ENCODE measurements around the gene PCCA. TPM values are rescaled to one million over a fixed set of nuclear protein-coding genes. Genes with fewer than 3 reads are reported as not detected.

The PCCA gene
- total RNA-seq, 1 donor from 2014 or later: 3.6 TPM

GRCh38 chr13:100197591-100198365 is 108.9 kb downstream of the PCCA start:
- Histone ChIP-seq H3K4me1 (no peaks in the 10 kb centered on the region), H3K27ac (no peak overlapping the region), H3K36me3 (no peaks in the 10 kb centered on the region), H3K4me3 (no peak overlapping the region), H3K27me3 (no peaks in the 10 kb centered on the region), H3K9me3 (no peaks in the 10 kb centered on the region)
- no peak for TF ChIP-seq CTCF (IDR thresholded peaks at IDR 0.05)
- no peak for DNase-seq (ENCODE audit: low spot score in 2 of 2)
- intact Hi-C loops (cut with DNase I): no loop called here

- no peak for TF ChIP-seq CTCF (IDR thresholded peaks at IDR 0.05)
- Histone ChIP-seq H3K36me3 (no peaks in the 10 kb centered on the region), H3K4me3 (no peak overlapping the region), H3K27me3 (no peaks in the 10 kb centered on the region), H3K4me1 (no peaks in the 10 kb centered on the region), H3K9me3 (no peaks in the 10 kb centered on the region), H3K27ac (no peak overlapping the region)
- no peak for DNase-seq (ENCODE audit: low spot score in 2 of 2)
- intact Hi-C loops (cut with DNase I): no loop called here
These were observed 114.9 kb downstream of the PCCA start for GRCh38 chr13:100203696-100204367.

GRCh38 chr13:100208002-100208401 is 119.1 kb downstream of the PCCA start:
- H3K4me3 ChIP-seq: no peak overlapping the region
- H3K27ac ChIP-seq: no peak overlapping the region
- no peaks in the 10 kb centered on the region for H3K27me3 ChIP-seq
- H3K36me3 ChIP-seq: peaks cover 0 to 10% of the 10 kb centered on the region in 2 donors
- H3K9me3 ChIP-seq: no peaks in the 10 kb centered on the region
- no peak for TF ChIP-seq CTCF (IDR thresholded peaks at IDR 0.05)
- DNase-seq (ENCODE audit: low spot score in 2 of 2): no peak
- H3K4me1 ChIP-seq: no peaks in the 10 kb centered on the region
- intact Hi-C loops (cut with DNase I): no loop called here

- TF ChIP-seq CTCF (IDR thresholded peaks at IDR 0.05): no peak
These were observed 119.7 kb downstream of the PCCA start for GRCh38 chr13:100208626-100209025.

GRCh38 chr13:100209857-100210825 is 121.2 kb downstream of the PCCA start:
- H3K9me3 ChIP-seq: no peaks in the 10 kb centered on the region
- H3K27me3 ChIP-seq: no peaks in the 10 kb centered on the region
- H3K27ac ChIP-seq: no peak overlapping the region
- peaks cover 0 to 10% of the 10 kb centered on the region in 2 donors for H3K36me3 ChIP-seq
- H3K4me3 ChIP-seq: no peak overlapping the region
- intact Hi-C loops (cut with DNase I): no loop called here
- no peak for DNase-seq (ENCODE audit: low spot score in 2 of 2)
- no peaks in the 10 kb centered on the region for H3K4me1 ChIP-seq
- no peak for TF ChIP-seq CTCF (IDR thresholded peaks at IDR 0.05)

More at GRCh38 chr13:100208626-100209025, 119.7 kb downstream of the PCCA start:
- Histone ChIP-seq H3K27ac (no peak overlapping the region), H3K4me1 (no peaks in the 10 kb centered on the region), H3K27me3 (no peaks in the 10 kb centered on the region), H3K9me3 (no peaks in the 10 kb centered on the region), H3K4me3 (no peak overlapping the region), H3K36me3 (peaks cover 0 to 10% of the 10 kb centered on the region in 2 donors)
- no peak for DNase-seq (ENCODE audit: low spot score in 2 of 2)
- intact Hi-C loops (cut with DNase I): no loop called here
